Body of pancreas (tissue), 4 donors: ENCODE measurements around the gene SPIRE2. TPM values are rescaled to one million over a fixed set of nuclear protein-coding genes. Genes with fewer than 3 reads are reported as not detected.

ENCODE experiments used
- ATAC-seq: fragments of 150-250 bp; one replicate; pipeline ENCODE4 v1.9.1; 2016
- DNase-seq, 4 donors: peaks; one replicate each; pipeline ENCODE4 v3.0.0-alpha.2; 2019
- H3K27ac ChIP-seq, 4 donors: fragments of 200-600 bp; sonication (generic); 1 replicate in 3 of 4; 2 replicates in 1 of 4; pipeline versions ENCODE4 v1.5.1 to v1.6.1; 2016 to 2019; ENCODE audit warnings: mild to moderate bottlenecking in 1 of 4, mixed read lengths in 1 of 4, moderate library complexity in 1 of 4
- H3K27me3 ChIP-seq, 2 donors: fragments of 200-600 bp; sonication (generic); one replicate each; pipeline ENCODE4 v1.6.0; 2016; ENCODE audit warnings: mild to moderate bottlenecking in 1 of 2
- H3K36me3 ChIP-seq, 2 donors: fragments of 200-600 bp; sonication (generic); replicated peaks in 1 of 2; 2 replicates each; pipeline ENCODE4 v1.5.1; 2016; ENCODE audit warnings: low read depth in 2 of 2; ENCODE audit not compliant: insufficient read depth in 1 of 2
- H3K4me1 ChIP-seq: fragments of 200-600 bp; sonication (generic); one replicate; pipeline ENCODE4 v1.6.0; 2016
- H3K4me3 ChIP-seq, 2 donors: fragments of 200-600 bp; sonication (generic); 1 replicate in 1 of 2; 2 replicates in 1 of 2; pipeline ENCODE4 v1.5.1; 2016 to 2019
- H3K9me3 ChIP-seq, 3 donors: fragments of 200-600 bp; sonication (generic); 1 replicate in 2 of 3; 2 replicates in 1 of 3; pipeline ENCODE4 v1.5.1; 2016
- POLR2A ChIP-seq, 3 donors: fragments of 450-650 bp; IDR thresholded peaks; one replicate each; pipeline ENCODE4 v1.6.1; 2016; ENCODE audit warnings: antibody characterized with exemption in 3 of 3, mild to moderate bottlenecking in 2 of 3
- WGBS, 2 donors: methylation state at CpG; one replicate each; pipeline ENCODE4 v1.1.5; 2017; 5-methylcytosine and 5-hydroxymethylcytosine counted together
- intact Hi-C: fragments of 100-400 bp; cut with DNase I; formaldehyde crosslinking; loops from one replicate; pipeline ENCODE4 v1.15.1; 2023
- total RNA-seq, 2 donors: library from RNA; depleted of rRNA; stranded (reverse); fragments of >200 nt; gene quantifications; one replicate each; pipeline ENCODE4 v1.1.0, GENCODE V29; 2016
- TF ChIP-seq, protein P1 (sequence below), 7 experiments: fragments of 450-650 bp in 4 of 7; fragments of 200-600 bp in 3 of 7; sonication (generic) in 3 of 7; IDR thresholded peaks; one replicate each; pipeline ENCODE4 v1.5.1; 2016 to 2019; ENCODE audit warnings: antibody characterized with exemption in 7 of 7

The SPIRE2 gene
- total RNA-seq, 2 donors from 2014 or later, result 7.3 to 7.6 TPM

- Histone ChIP-seq H3K4me1 (no peaks in the 10 kb centered on the region), H3K4me3 (no peak overlapping the region), H3K9me3 (no peaks in the 10 kb centered on the region), H3K36me3 (peaks cover 8 to 24% of the 10 kb centered on the region in 2 donors), H3K27me3 (no peaks in the 10 kb centered on the region), H3K27ac (no peak overlapping the region)
- 88 to 89% methylated on average over 12 to 19 of the region's 19 CpGs for WGBS, 2 donors
- ATAC-seq (no peak), DNase-seq (no peak)
- intact Hi-C loops, result no loop called here
- TF ChIP-seq, protein P1, sequence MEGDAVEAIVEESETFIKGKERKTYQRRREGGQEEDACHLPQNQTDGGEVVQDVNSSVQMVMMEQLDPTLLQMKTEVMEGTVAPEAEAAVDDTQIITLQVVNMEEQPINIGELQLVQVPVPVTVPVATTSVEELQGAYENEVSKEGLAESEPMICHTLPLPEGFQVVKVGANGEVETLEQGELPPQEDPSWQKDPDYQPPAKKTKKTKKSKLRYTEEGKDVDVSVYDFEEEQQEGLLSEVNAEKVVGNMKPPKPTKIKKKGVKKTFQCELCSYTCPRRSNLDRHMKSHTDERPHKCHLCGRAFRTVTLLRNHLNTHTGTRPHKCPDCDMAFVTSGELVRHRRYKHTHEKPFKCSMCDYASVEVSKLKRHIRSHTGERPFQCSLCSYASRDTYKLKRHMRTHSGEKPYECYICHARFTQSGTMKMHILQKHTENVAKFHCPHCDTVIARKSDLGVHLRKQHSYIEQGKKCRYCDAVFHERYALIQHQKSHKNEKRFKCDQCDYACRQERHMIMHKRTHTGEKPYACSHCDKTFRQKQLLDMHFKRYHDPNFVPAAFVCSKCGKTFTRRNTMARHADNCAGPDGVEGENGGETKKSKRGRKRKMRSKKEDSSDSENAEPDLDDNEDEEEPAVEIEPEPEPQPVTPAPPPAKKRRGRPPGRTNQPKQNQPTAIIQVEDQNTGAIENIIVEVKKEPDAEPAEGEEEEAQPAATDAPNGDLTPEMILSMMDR (IDR thresholded peaks at IDR 0.05), result no peak
- TF ChIP-seq POLR2A (IDR thresholded peaks at IDR 0.05), result no peak
Observed at GRCh38 chr16:89903908-89904515, 75.7 kb downstream of the SPIRE2 start.

DNA sequence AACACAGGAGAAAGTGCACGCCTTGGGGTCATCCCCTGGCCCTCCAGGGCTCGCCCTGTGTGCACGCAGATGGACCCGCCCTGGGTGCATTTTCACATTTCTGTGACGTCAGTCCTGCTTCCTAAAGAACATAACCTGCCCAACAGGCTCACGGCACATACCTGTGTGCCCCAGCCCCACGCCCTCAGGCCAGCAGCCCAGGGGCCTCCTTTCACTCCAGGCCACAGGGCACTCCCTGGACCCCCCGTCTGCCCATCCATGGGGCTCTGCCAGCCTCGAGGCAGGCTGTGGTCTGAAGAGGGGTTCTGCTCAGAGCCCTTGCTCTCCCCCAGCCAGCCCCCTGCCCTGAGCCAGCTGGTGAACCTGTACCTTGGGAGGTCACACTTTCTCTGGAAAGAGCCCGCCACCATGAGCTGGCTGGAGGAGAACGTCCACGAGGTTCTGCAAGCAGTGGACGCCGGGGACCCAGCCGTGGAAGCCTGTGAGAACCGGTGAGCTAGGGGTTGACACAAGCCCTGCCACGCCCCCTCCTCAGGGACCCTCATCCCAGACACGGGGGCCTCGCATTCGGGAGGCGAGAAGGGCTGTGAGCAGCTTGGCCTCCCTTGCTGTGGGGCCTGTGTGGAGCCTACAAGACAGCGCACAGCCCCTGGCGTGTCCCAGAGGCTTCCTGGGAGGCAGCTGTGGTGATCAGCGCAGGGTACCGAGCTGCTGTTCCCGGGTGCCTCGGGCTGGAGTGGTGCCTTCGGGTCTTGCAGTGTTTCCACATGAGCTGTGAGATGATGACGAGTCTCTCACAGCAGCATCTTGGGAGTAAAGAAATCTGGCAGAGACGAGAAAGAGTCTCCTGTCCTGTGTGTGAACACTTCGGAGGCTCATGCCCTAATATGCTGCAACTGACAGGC, 76.6 kb downstream of the SPIRE2 start:
- Histone ChIP-seq H3K27me3 (no peaks in the 10 kb centered on the region), H3K4me3 (no peak overlapping the region), H3K9me3 (no peaks in the 10 kb centered on the region), H3K36me3 (peaks cover 8 to 21% of the 10 kb centered on the region in 2 donors), H3K4me1 (no peaks in the 10 kb centered on the region), H3K27ac (no peak overlapping the region)
- WGBS, 2 donors, result 88 to 97% methylated on average over 9 to 30 of the region's 31 CpGs
- no peak for ATAC-seq
- intact Hi-C loops, result no loop called here
- TF ChIP-seq, protein P1 (IDR thresholded peaks at IDR 0.05), result no peak
- no peak for TF ChIP-seq POLR2A (IDR thresholded peaks at IDR 0.05)
- DNase-seq, result no peak

GRCh38 chr16:89905511-89906139, 77.3 kb downstream of the SPIRE2 start:
- no peak for ATAC-seq
- 89 to 93% methylated on average over 5 to 23 of the region's 23 CpGs for WGBS, 2 donors
- Histone ChIP-seq H3K27me3 (no peaks in the 10 kb centered on the region), H3K4me3 (no peak overlapping the region), H3K27ac (no peak overlapping the region), H3K9me3 (no peaks in the 10 kb centered on the region), H3K36me3 (peaks cover 8 to 19% of the 10 kb centered on the region in 2 donors), H3K4me1 (no peaks in the 10 kb centered on the region)
- DNase-seq, result no peak
- TF ChIP-seq, protein P1 (IDR thresholded peaks at IDR 0.05), result no peak
- intact Hi-C loops, result no loop called here

GRCh38 chr16:89906140-89907025, 78.1 kb downstream of the SPIRE2 start:
- peaks cover 8 to 14% of the 10 kb centered on the region in 2 donors for H3K36me3 ChIP-seq
- H3K27ac ChIP-seq, result no peak overlapping the region
- intact Hi-C loops, result no loop called here
- no peaks in the 10 kb centered on the region for H3K4me1 ChIP-seq
- DNase-seq, result no peak
- TF ChIP-seq, protein P1 (IDR thresholded peaks at IDR 0.05), result no peak
- no peak overlapping the region for H3K4me3 ChIP-seq
- H3K27me3 ChIP-seq, result no peaks in the 10 kb centered on the region
- 96 to 99% methylated on average over 30 to 39 of the region's 40 CpGs for WGBS, 2 donors
- ATAC-seq, result no peak
- H3K9me3 ChIP-seq, result no peaks in the 10 kb centered on the region
